Osteoblast (primary cell): ENCODE measurements around the gene CLEC17A. TPM values are rescaled to one million over a fixed set of nuclear protein-coding genes. Genes with fewer than 3 reads are reported as not detected.
A peak's percentile ranks its signal among the peaks of the same experiment; 100 is the strongest.

Experiments used
- DNase-seq: peaks from one replicate; pipeline ENCODE4 v3.0.0; 2011; ENCODE audit warnings: low spot score, mixed read lengths; ENCODE audit not compliant: insufficient read length; ENCODE audit errors: missing footprints
- H2AFZ ChIP-seq: 2 replicates; pipeline ENCODE4 v1.6.0; 2011; ENCODE audit warnings: mild to moderate bottlenecking, low read length
- H3K27ac ChIP-seq: 2 replicates; pipeline ENCODE4 v1.5.1; 2011; ENCODE audit warnings: mild to moderate bottlenecking, low read depth, low read length, moderate library complexity
- H3K27me3 ChIP-seq: 2 replicates; pipeline ENCODE4 v1.6.0; 2012; ENCODE audit warnings: mild to moderate bottlenecking, control low read depth, inconsistent platforms, low read length, moderate library complexity; ENCODE audit not compliant: insufficient read depth
- H3K36me3 ChIP-seq: 2 replicates; pipeline ENCODE4 v1.5.1; 2011; ENCODE audit warnings: mild to moderate bottlenecking, low read length, control low read depth, moderate library complexity; ENCODE audit not compliant: insufficient read depth
- H3K4me1 ChIP-seq: 2 replicates; pipeline ENCODE4 v1.5.1; 2011; ENCODE audit warnings: mild to moderate bottlenecking, low read length, control low read depth, moderate library complexity; ENCODE audit not compliant: insufficient read depth
- H3K4me2 ChIP-seq: 2 replicates; pipeline ENCODE4 v1.6.0; 2011; ENCODE audit warnings: mild to moderate bottlenecking, low read length; ENCODE audit not compliant: insufficient read depth
- H3K4me3 ChIP-seq: fragments of 200-600 bp; sonication (generic); 3 replicates; pipeline ENCODE4 v1.5.1; 2012; ENCODE audit warnings: mild to moderate bottlenecking, low read length, inconsistent platforms; ENCODE audit not compliant: insufficient read depth
- H3K79me2 ChIP-seq: 2 replicates; pipeline ENCODE4 v1.6.0; 2012; ENCODE audit warnings: mild to moderate bottlenecking, low read length, control low read depth, inconsistent platforms; ENCODE audit not compliant: insufficient read depth
- H3K9me3 ChIP-seq: 2 replicates; pipeline ENCODE4 v1.5.1; 2011; ENCODE audit warnings: low read depth, low read length, control low read depth
- H4K20me1 ChIP-seq: 2 replicates; pipeline ENCODE4 v1.6.0; 2012; ENCODE audit warnings: mild to moderate bottlenecking, low read length, control low read depth; ENCODE audit not compliant: insufficient read depth
- CTCF ChIP-seq: IDR thresholded peaks from 2 replicates; pipeline ENCODE4 v1.5.1; 2011; ENCODE audit warnings: mild to moderate bottlenecking, low read depth, low read length, moderate library complexity; ENCODE audit errors: extremely low read depth
- total RNA-seq: library from RNA; depleted of rRNA; stranded (reverse); fragments of >200 nt; gene quantifications from 2 replicates; pipeline ENCODE4 v1.2.3, GENCODE V29; 2012

Gene CLEC17A
- total RNA-seq, 1 donor: under 0.01 TPM

- H3K36me3 ChIP-seq: no peaks in the 10 kb centered on the region
- no peaks in the 10 kb centered on the region for H3K9me3 ChIP-seq
- TF ChIP-seq CTCF: no peak
- DNase-seq: peak; percentile 86
- peaks cover 28% of the 10 kb centered on the region for H3K79me2 ChIP-seq
- no peak overlapping the region for H3K27ac ChIP-seq
- H3K4me2 ChIP-seq: no peak overlapping the region
- no peak overlapping the region for H3K4me3 ChIP-seq
- H3K4me1 ChIP-seq: no peaks in the 10 kb centered on the region
- H3K27me3 ChIP-seq: no peaks in the 10 kb centered on the region
- H2AFZ ChIP-seq: no peak overlapping the region
- H4K20me1 ChIP-seq: peaks cover 9% of the 10 kb centered on the region
These were observed 40.1 kb upstream of the CLEC17A start for GRCh38 chr19:14542711-14543328.

GRCh38 chr19:14544047-14544446, 38.8 kb upstream of the CLEC17A start:
- peak; percentile 67 for DNase-seq
- H3K79me2 ChIP-seq: peaks cover 24% of the 10 kb centered on the region
- no peak overlapping the region for H3K4me2 ChIP-seq
- H3K4me1 ChIP-seq: no peaks in the 10 kb centered on the region
- no peaks in the 10 kb centered on the region for H3K27me3 ChIP-seq
- H2AFZ ChIP-seq: no peak overlapping the region
- no peaks in the 10 kb centered on the region for H3K36me3 ChIP-seq
- TF ChIP-seq CTCF: no peak
- H3K27ac ChIP-seq: no peak overlapping the region
- no peak overlapping the region for H3K4me3 ChIP-seq
- H4K20me1 ChIP-seq: peaks cover 5% of the 10 kb centered on the region
- H3K9me3 ChIP-seq: no peaks in the 10 kb centered on the region

GRCh38 chr19:14544977-14545715, 37.7 kb upstream of the CLEC17A start:
- no peak for TF ChIP-seq CTCF
- Histone ChIP-seq H3K79me2 (peaks cover 19% of the 10 kb centered on the region), H3K27ac (no peak overlapping the region), H2AFZ (no peak overlapping the region), H3K9me3 (no peaks in the 10 kb centered on the region), H3K27me3 (no peaks in the 10 kb centered on the region), H3K4me1 (no peaks in the 10 kb centered on the region), H4K20me1 (peaks cover 5% of the 10 kb centered on the region), H3K4me3 (no peak overlapping the region), H3K4me2 (no peak overlapping the region), H3K36me3 (no peaks in the 10 kb centered on the region)
- peak; percentile 65 for DNase-seq

- H3K9me3 ChIP-seq: no peaks in the 10 kb centered on the region
- peaks cover 19% of the 10 kb centered on the region for H3K79me2 ChIP-seq
- H4K20me1 ChIP-seq: peaks cover 5% of the 10 kb centered on the region
- peak; percentile 35 for DNase-seq
- H3K27me3 ChIP-seq: no peaks in the 10 kb centered on the region
- no peak overlapping the region for H3K4me3 ChIP-seq
- H3K4me1 ChIP-seq: no peaks in the 10 kb centered on the region
- no peak overlapping the region for H3K27ac ChIP-seq
- no peak for TF ChIP-seq CTCF
- no peaks in the 10 kb centered on the region for H3K36me3 ChIP-seq
- no peak overlapping the region for H2AFZ ChIP-seq
- no peak overlapping the region for H3K4me2 ChIP-seq
These were observed 37.2 kb upstream of the CLEC17A start for GRCh38 chr19:14545716-14546082.
